Parathyroid adenoma (tissue), 2 donors: Measurements from ENCODE around the gene DUSP10.

Experiments used
- H2AFZ ChIP-seq: fragments of 300-600 bp; sonication (generic); one replicate; pipeline ENCODE4 v1.7.0; 2017; ENCODE audit warnings: antibody characterized with exemption, mild to moderate bottlenecking
- H3K27ac ChIP-seq: fragments of 300-600 bp; sonication (generic); one replicate; pipeline ENCODE4 v1.7.0; 2017
- H3K27me3 ChIP-seq: fragments of 300-600 bp; sonication (generic); one replicate; pipeline ENCODE4 v1.7.0; 2017; ENCODE audit warnings: low read length; ENCODE audit not compliant: control insufficient read depth, insufficient read depth
- H3K36me3 ChIP-seq: fragments of 300-600 bp; sonication (generic); one replicate; pipeline ENCODE4 v1.7.0; 2017; ENCODE audit warnings: low read length; ENCODE audit not compliant: control insufficient read depth, insufficient read depth
- H3K4me1 ChIP-seq: fragments of 300-600 bp; sonication (generic); one replicate; pipeline ENCODE4 v1.7.0; 2017; ENCODE audit warnings: control low read depth
- H3K4me2 ChIP-seq: fragments of 300-600 bp; sonication (generic); one replicate; pipeline ENCODE4 v1.7.0; 2017; ENCODE audit warnings: low read length
- H3K4me3 ChIP-seq: fragments of 300-600 bp; sonication (generic); one replicate; pipeline ENCODE4 v1.7.0; 2017; ENCODE audit warnings: low read depth, low read length
- H3K79me2 ChIP-seq: fragments of 300-600 bp; sonication (generic); one replicate; pipeline ENCODE4 v1.7.0; 2017; ENCODE audit warnings: control low read depth
- H3K9ac ChIP-seq: fragments of 300-600 bp; sonication (generic); one replicate; pipeline ENCODE4 v1.7.0; 2017; ENCODE audit warnings: mild to moderate bottlenecking
- H3K9me3 ChIP-seq: fragments of 300-600 bp; sonication (generic); one replicate; pipeline ENCODE4 v1.7.0; 2017; ENCODE audit warnings: low read length; ENCODE audit not compliant: control insufficient read depth
- TF ChIP-seq, protein P1 (sequence below): fragments of 300-600 bp; sonication (generic); IDR thresholded peaks from one replicate; pipeline ENCODE4 v1.7.0; 2017; ENCODE audit warnings: antibody characterized with exemption, mild to moderate bottlenecking
- donor health status: primary hyperparathyroidism.

DUSP10 gene

GRCh38 chr1:221708076-221708571 is 33.8 kb downstream of the DUSP10 start:
- no peaks in the 10 kb centered on the region for H3K4me1 ChIP-seq

GRCh38 chr1:221706876-221707582 is 34.9 kb downstream of the DUSP10 start:
- TF ChIP-seq, protein P1, sequence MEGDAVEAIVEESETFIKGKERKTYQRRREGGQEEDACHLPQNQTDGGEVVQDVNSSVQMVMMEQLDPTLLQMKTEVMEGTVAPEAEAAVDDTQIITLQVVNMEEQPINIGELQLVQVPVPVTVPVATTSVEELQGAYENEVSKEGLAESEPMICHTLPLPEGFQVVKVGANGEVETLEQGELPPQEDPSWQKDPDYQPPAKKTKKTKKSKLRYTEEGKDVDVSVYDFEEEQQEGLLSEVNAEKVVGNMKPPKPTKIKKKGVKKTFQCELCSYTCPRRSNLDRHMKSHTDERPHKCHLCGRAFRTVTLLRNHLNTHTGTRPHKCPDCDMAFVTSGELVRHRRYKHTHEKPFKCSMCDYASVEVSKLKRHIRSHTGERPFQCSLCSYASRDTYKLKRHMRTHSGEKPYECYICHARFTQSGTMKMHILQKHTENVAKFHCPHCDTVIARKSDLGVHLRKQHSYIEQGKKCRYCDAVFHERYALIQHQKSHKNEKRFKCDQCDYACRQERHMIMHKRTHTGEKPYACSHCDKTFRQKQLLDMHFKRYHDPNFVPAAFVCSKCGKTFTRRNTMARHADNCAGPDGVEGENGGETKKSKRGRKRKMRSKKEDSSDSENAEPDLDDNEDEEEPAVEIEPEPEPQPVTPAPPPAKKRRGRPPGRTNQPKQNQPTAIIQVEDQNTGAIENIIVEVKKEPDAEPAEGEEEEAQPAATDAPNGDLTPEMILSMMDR, result no peak
- no peaks in the 10 kb centered on the region for H3K36me3 ChIP-seq
- no peak overlapping the region for H2AFZ ChIP-seq
- H3K4me1 ChIP-seq, result no peaks in the 10 kb centered on the region
- no peak overlapping the region for H3K4me3 ChIP-seq
- no peak overlapping the region for H3K27ac ChIP-seq
- H3K4me2 ChIP-seq, result no peak overlapping the region
- no peaks in the 10 kb centered on the region for H3K9me3 ChIP-seq
- no peaks in the 10 kb centered on the region for H3K27me3 ChIP-seq
- no peak overlapping the region for H3K9ac ChIP-seq
- no peaks in the 10 kb centered on the region for H3K79me2 ChIP-seq

More at GRCh38 chr1:221708076-221708571, 33.8 kb downstream of the DUSP10 start:
- Histone ChIP-seq H3K4me3 (no peak overlapping the region), H3K4me2 (no peak overlapping the region), H3K36me3 (no peaks in the 10 kb centered on the region), H3K79me2 (no peaks in the 10 kb centered on the region), H3K27ac (no peak overlapping the region), H3K27me3 (no peaks in the 10 kb centered on the region), H2AFZ (no peak overlapping the region), H3K9ac (no peak overlapping the region), H3K9me3 (no peaks in the 10 kb centered on the region)
- TF ChIP-seq, protein P1, result no peak

- Histone ChIP-seq H3K4me3 (no peak overlapping the region), H3K9ac (no peak overlapping the region), H3K9me3 (no peaks in the 10 kb centered on the region), H3K27me3 (no peaks in the 10 kb centered on the region), H3K4me2 (no peak overlapping the region), H2AFZ (no peak overlapping the region), H3K27ac (no peak overlapping the region), H3K36me3 (no peaks in the 10 kb centered on the region), H3K79me2 (no peaks in the 10 kb centered on the region), H3K4me1 (no peaks in the 10 kb centered on the region)
- TF ChIP-seq, protein P1, result no peak
Measured at GRCh38 chr1:221706191-221706590, 35.7 kb downstream of the DUSP10 start.

GRCh38 chr1:221704306-221704705 is 37.6 kb downstream of the DUSP10 start:
- Histone ChIP-seq H3K4me1 (no peaks in the 10 kb centered on the region), H3K27ac (no peak overlapping the region), H2AFZ (no peak overlapping the region), H3K4me2 (no peak overlapping the region), H3K9ac (no peak overlapping the region), H3K4me3 (no peak overlapping the region), H3K36me3 (no peaks in the 10 kb centered on the region), H3K9me3 (no peaks in the 10 kb centered on the region), H3K79me2 (no peaks in the 10 kb centered on the region), H3K27me3 (no peaks in the 10 kb centered on the region)
- TF ChIP-seq, protein P1, result no peak
